Stimulated activated effector memory CD8-positive, alpha-beta T cell treated with anti-CD3 and anti-CD28 coated beads, Interleukin-12 subunit alpha, Interleukin-12 subunit beta, amount 100 ng/mL, for 72 hours (primary cell): ENCODE data around the gene PDE8A.

Source experiments
- ATAC-seq: fragments of 150-1000 bp; cut with Tn5 transposase; 2 replicates; pipeline ENCODE4 v1.10.0; 2021
- DNase-seq, 2 donors: peaks; one replicate each; pipeline ENCODE4 v3.0.0; 2021 to 2022; ENCODE audit warnings: low spot score in 2 of 2
- H3K27ac Mint-ChIP-seq: one replicate; pipeline ENCODE4 v1.8.0; 2022; ENCODE audit warnings: mild to moderate bottlenecking, mixed read lengths
- H3K36me3 Mint-ChIP-seq: one replicate; pipeline ENCODE4 v1.8.0; 2022; ENCODE audit warnings: mild to moderate bottlenecking, mixed read lengths
- H3K4me1 Mint-ChIP-seq: one replicate; pipeline ENCODE4 v1.8.0; 2022; ENCODE audit warnings: mixed read lengths
- H3K4me3 Mint-ChIP-seq: one replicate; pipeline ENCODE4 v1.8.0; 2022; ENCODE audit warnings: mild to moderate bottlenecking, mixed read lengths
- H3K9me3 Mint-ChIP-seq: one replicate; pipeline ENCODE4 v1.8.0; 2022; ENCODE audit warnings: mixed read lengths

The PDE8A gene

GRCh38 chr15:85116925-85117646 is 135.4 kb downstream of the PDE8A start:
- Mint-ChIP-seq H3K9me3 (no peaks in the 10 kb centered on the region), H3K27ac (peak overlapping the region; percentile 36), H3K4me1 (peaks cover 21% of the 10 kb centered on the region), H3K4me3 (no peak overlapping the region), H3K36me3 (peaks cover 25% of the 10 kb centered on the region)
- peak; percentile 34 for ATAC-seq
- no peak for DNase-seq

- ATAC-seq, result no peak
- no peak for DNase-seq
- Mint-ChIP-seq H3K36me3 (peaks cover 25% of the 10 kb centered on the region), H3K27ac (peak overlapping the region; percentile 2), H3K9me3 (no peaks in the 10 kb centered on the region), H3K4me1 (peaks cover 21% of the 10 kb centered on the region), H3K4me3 (no peak overlapping the region)
These were observed 136.5 kb downstream of the PDE8A start for GRCh38 chr15:85118173-85118572.

DNA sequence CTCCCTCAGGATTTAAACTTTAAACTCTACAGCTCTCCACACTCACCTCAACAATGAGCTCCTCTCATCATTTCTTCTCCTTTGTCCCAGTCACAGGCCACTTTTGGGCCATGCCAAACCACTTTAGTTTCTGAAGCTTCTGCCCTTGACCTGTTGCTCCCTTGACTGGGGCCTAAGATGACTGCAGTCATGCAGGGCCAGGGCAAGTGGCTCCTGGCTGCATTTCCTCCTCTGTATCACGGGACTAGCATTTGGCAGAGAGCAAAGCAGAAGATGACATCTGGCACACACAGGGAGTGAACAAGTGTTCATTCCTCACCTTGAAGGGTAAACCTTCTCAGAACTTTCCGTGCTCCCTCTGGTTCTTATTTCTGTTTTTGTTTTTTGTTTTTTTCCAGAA is 136.9 kb downstream of the PDE8A start:
- H3K4me1 Mint-ChIP-seq, result peaks cover 21% of the 10 kb centered on the region
- peak overlapping the region; percentile 2 for H3K27ac Mint-ChIP-seq
- H3K4me3 Mint-ChIP-seq, result no peak overlapping the region
- peaks cover 26% of the 10 kb centered on the region for H3K36me3 Mint-ChIP-seq
- ATAC-seq (no peak), DNase-seq (no peak)
- no peaks in the 10 kb centered on the region for H3K9me3 Mint-ChIP-seq

- Mint-ChIP-seq H3K36me3 (peaks cover 27% of the 10 kb centered on the region), H3K9me3 (no peaks in the 10 kb centered on the region), H3K27ac (no peak overlapping the region), H3K4me3 (no peak overlapping the region), H3K4me1 (peaks cover 21% of the 10 kb centered on the region)
- no peak for ATAC-seq
- no peak for DNase-seq
These were observed 138.9 kb downstream of the PDE8A start for GRCh38 chr15:85120351-85121113.

DNA sequence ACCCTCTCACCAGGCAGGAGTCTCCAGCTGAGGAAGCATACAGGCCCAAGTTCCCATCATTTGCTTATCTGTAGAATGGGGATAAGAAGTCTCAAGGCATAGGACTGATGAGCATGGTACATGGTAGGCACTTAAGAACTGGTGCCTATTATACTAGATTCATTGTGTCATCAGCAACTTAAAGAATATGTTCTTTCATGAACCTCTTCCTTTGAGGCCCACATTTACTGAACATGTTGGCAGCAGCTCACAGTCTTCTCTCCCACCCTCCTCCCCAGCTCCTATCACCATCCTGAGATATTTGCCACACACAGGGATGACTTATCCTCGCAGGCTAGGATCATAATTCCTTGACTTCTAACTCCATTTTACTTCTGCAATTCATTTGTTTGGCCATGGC is 142.5 kb downstream of the PDE8A start:
- no peaks in the 10 kb centered on the region for H3K4me1 Mint-ChIP-seq
- H3K27ac Mint-ChIP-seq, result no peak overlapping the region
- H3K9me3 Mint-ChIP-seq, result no peaks in the 10 kb centered on the region
- ATAC-seq, result no peak
- no peak for DNase-seq
- H3K36me3 Mint-ChIP-seq, result peaks cover 46% of the 10 kb centered on the region
- no peak overlapping the region for H3K4me3 Mint-ChIP-seq

DNA sequence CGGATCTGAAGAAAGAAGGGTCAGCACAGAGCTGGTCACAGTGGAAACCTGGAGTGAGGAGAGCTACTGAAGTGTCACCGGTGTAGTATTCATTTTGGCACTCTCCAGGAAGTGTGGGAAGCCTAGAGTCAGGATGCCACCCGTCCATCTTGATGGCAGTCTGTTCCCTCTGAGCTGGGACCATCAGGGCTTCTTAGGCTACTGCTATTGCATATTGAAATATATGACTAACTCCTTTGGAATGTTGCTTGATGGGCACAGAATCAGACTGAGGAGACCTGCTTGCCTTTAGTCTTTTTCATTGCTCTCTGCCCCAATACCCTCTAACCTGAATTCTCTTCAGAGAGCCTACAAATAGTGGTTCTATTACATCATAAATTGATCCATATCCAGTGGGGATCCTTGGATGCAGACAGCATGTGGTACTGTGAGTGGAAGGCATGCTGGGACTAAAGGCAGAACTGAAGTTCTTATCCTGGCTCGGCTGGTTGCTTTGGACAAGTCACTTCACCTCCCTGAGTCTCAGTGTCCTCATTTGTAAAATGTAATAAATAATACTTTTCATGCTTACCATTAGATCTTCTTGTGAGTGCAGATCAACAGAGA is 143.5 kb downstream of the PDE8A start:
- DNase-seq (no peak), ATAC-seq (no peak)
- peaks cover 54% of the 10 kb centered on the region for H3K36me3 Mint-ChIP-seq
- H3K4me3 Mint-ChIP-seq, result no peak overlapping the region
- H3K27ac Mint-ChIP-seq, result no peak overlapping the region
- no peaks in the 10 kb centered on the region for H3K9me3 Mint-ChIP-seq
- H3K4me1 Mint-ChIP-seq, result no peaks in the 10 kb centered on the region

DNA sequence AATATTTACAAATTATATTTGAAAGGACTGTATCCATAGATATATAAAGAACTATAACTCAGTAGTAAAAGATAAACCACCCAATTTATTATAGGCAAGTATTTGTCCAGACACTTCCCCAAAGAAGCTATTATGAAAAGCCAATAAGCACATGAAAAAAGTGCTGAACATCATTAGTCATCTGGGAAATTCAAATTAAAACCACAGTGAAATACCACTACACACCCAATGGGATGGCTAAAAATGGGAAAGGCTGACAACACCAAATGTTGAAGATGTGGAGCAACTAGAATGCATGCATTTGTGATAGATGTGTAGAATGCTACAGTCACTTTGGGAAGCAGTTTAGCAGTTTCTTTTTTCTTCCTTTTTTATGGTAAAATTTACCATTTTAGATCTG is 147.0 kb downstream of the PDE8A start:
- Mint-ChIP-seq H3K36me3 (peaks cover 61% of the 10 kb centered on the region), H3K9me3 (no peaks in the 10 kb centered on the region), H3K27ac (no peak overlapping the region), H3K4me1 (no peaks in the 10 kb centered on the region), H3K4me3 (no peak overlapping the region)
- ATAC-seq (no peak), DNase-seq (no peak)

- Mint-ChIP-seq H3K4me1 (no peaks in the 10 kb centered on the region), H3K9me3 (no peaks in the 10 kb centered on the region), H3K4me3 (no peak overlapping the region), H3K27ac (no peak overlapping the region), H3K36me3 (peaks cover 54% of the 10 kb centered on the region)
- no peak for ATAC-seq
- no peak for DNase-seq
These were observed 148.2 kb downstream of the PDE8A start for GRCh38 chr15:85129881-85130280.

GRCh38 chr15:85131915-85132314 is 150.3 kb downstream of the PDE8A start:
- ATAC-seq (no peak), DNase-seq (no peak)
- no peak overlapping the region for H3K4me3 Mint-ChIP-seq
- H3K4me1 Mint-ChIP-seq, result no peaks in the 10 kb centered on the region
- no peaks in the 10 kb centered on the region for H3K9me3 Mint-ChIP-seq
- H3K27ac Mint-ChIP-seq, result no peak overlapping the region
- peaks cover 52% of the 10 kb centered on the region for H3K36me3 Mint-ChIP-seq

DNA sequence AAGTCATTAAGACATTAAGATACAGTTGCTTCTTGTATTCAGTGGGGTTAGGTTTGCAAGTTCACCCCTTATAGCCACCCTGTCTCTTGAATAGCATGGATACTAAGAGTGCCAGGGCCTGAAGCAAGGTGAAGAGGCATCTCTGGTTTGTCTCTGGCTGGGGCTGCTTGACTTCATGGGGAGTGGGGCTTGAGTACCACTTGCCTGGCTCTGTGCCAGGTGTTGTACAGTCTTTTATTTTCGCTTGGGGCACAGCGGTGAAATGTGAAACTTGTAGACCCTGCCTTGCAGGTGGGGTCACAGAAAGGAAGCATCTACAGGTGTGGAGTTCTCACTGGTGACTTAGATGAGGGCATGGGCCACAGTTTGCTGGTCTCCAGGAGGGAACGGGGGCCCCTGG is 152.1 kb downstream of the PDE8A start:
- Mint-ChIP-seq H3K4me1 (no peaks in the 10 kb centered on the region), H3K27ac (peak overlapping the region; percentile 20), H3K9me3 (no peaks in the 10 kb centered on the region), H3K4me3 (no peak overlapping the region), H3K36me3 (peaks cover 56% of the 10 kb centered on the region)
- ATAC-seq (no peak), DNase-seq (no peak)

- H3K4me1 Mint-ChIP-seq, result no peaks in the 10 kb centered on the region
- H3K36me3 Mint-ChIP-seq, result peaks cover 55% of the 10 kb centered on the region
- no peaks in the 10 kb centered on the region for H3K9me3 Mint-ChIP-seq
- peak overlapping the region; percentile 24 for H3K27ac Mint-ChIP-seq
- ATAC-seq (no peak), DNase-seq (no peak)
- no peak overlapping the region for H3K4me3 Mint-ChIP-seq
These were observed 156.0 kb downstream of the PDE8A start for GRCh38 chr15:85137489-85138168.

DNA sequence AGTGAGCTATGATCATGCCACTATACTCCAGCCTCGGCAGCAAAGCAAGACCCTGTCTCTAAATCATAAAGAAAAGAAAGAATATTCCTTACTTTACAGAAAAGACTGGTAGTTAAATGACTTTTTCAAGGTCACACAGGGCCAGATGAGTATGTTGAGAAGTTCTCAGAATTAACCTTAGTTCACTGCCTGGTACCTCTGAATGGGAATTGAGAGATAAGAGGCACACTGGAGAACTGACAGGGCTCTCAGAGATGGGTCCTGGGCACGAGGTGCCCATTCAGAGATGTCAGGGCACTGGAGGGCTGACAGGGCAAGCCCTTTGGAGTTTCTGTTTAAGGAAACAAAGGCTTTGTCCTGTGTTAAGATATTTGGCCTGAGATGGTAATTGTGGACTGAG is 157.7 kb downstream of the PDE8A start:
- DNase-seq (no peak), ATAC-seq (no peak)
- Mint-ChIP-seq H3K27ac (no peak overlapping the region), H3K4me3 (no peak overlapping the region), H3K4me1 (no peaks in the 10 kb centered on the region), H3K36me3 (peaks cover 50% of the 10 kb centered on the region), H3K9me3 (no peaks in the 10 kb centered on the region)

DNA sequence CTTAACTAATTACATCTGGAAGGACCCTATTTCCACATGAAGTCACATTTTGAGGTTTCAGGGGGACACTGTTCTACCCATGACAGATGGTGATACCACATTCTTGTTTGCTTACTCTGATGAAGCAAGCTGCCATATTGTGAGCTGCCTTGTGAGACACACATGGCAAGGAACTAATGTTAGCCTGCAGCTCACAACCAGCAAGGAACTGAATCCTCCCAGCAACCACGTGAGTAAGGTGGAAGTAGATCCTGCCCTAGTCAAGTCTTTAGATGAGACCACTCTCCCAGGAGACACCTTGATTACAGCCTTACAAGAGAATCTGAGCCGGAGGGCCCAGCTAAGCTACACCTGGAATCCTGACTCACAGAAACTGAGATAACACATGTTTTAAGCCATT is 160.1 kb downstream of the PDE8A start:
- no peak for DNase-seq
- peak overlapping the region; percentile 26 for H3K27ac Mint-ChIP-seq

DNA sequence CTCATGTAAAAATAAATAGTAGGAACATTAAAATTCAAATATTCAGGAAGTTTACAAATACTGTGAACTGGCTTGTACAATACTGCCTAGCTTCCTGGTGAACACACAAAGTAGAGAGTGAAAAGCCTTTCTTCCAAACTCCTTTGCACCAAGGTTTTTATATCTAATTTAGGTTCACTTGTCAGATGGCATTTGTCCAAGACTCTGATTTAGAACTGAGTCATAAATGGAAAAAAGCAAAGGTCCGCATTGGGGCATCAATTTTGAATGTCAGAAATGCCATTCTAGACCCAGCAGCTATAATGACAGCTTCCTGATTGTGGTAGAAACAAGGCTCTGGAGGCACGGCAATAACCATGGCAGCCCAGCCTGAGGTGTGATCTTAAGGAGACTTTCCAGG is 160.7 kb downstream of the PDE8A start:
- H3K27ac Mint-ChIP-seq, result peak overlapping the region; percentile 26
- H3K36me3 Mint-ChIP-seq, result peaks cover 29% of the 10 kb centered on the region
- no peak overlapping the region for H3K4me3 Mint-ChIP-seq
- ATAC-seq (no peak), DNase-seq (no peak)
- no peaks in the 10 kb centered on the region for H3K4me1 Mint-ChIP-seq
- no peaks in the 10 kb centered on the region for H3K9me3 Mint-ChIP-seq

More for the DNA sequence above, 160.1 kb downstream of the PDE8A start:
- Mint-ChIP-seq H3K4me3 (no peak overlapping the region), H3K36me3 (peaks cover 34% of the 10 kb centered on the region), H3K9me3 (no peaks in the 10 kb centered on the region), H3K4me1 (no peaks in the 10 kb centered on the region)
- ATAC-seq, result no peak

- Mint-ChIP-seq H3K9me3 (peaks cover 5% of the 10 kb centered on the region), H3K36me3 (no peaks in the 10 kb centered on the region), H3K27ac (no peak overlapping the region), H3K4me3 (no peak overlapping the region), H3K4me1 (peaks cover 11% of the 10 kb centered on the region)
- DNase-seq, result no peak
- ATAC-seq, result no peak
These were observed 167.9 kb downstream of the PDE8A start for GRCh38 chr15:85149465-85150129.
